ACC112 (cell line): ENCODE results near the gene CHST8.

Experiments used
- H2AFZ ChIP-seq: fragments of 200-600 bp; sonication (generic); one replicate; pipeline ENCODE4 v1.6.0; 2017; ENCODE audit warnings: antibody characterized with exemption, low read length; ENCODE audit not compliant: unreplicated experiment
- H3K27ac ChIP-seq: fragments of 200-600 bp; sonication (generic); 2 replicates; pipeline ENCODE4 v1.5.1; 2014; ENCODE audit warnings: low read depth, mild to moderate bottlenecking, antibody characterized with exemption, low read length, moderate library complexity
- H3K27me3 ChIP-seq: fragments of 200-600 bp; sonication (generic); 2 replicates; pipeline ENCODE4 v1.6.1; 2014; ENCODE audit warnings: mild to moderate bottlenecking, antibody characterized with exemption, low read length, moderate library complexity, mixed read lengths; ENCODE audit not compliant: insufficient read depth
- H3K36me3 ChIP-seq: fragments of 200-600 bp; sonication (generic); 2 replicates; pipeline ENCODE4 v1.6.1; 2016; ENCODE audit warnings: mild to moderate bottlenecking, antibody characterized with exemption, low read length, moderate library complexity, mixed read lengths; ENCODE audit not compliant: insufficient read depth
- H3K4me1 ChIP-seq: fragments of 200-600 bp; sonication (generic); one replicate; pipeline ENCODE4 v1.6.1; 2016; ENCODE audit warnings: low read length, mixed read lengths; ENCODE audit not compliant: insufficient read depth, unreplicated experiment, control insufficient read depth
- H3K4me3 ChIP-seq: fragments of 200-600 bp; sonication (generic); 2 replicates; pipeline ENCODE4 v1.5.1; 2014; ENCODE audit warnings: mild to moderate bottlenecking, low read depth, low read length
- H3K79me2 ChIP-seq: fragments of 200-600 bp; sonication (generic); one replicate; pipeline ENCODE4 v1.6.0; 2016; ENCODE audit warnings: low read length; ENCODE audit not compliant: control insufficient read depth, unreplicated experiment, insufficient read depth

CHST8 gene

GRCh38 chr19:33770107-33770506 lies 148.4 kb downstream of the CHST8 start:
- Histone ChIP-seq H3K27ac (no peak overlapping the region), H2AFZ (no peak overlapping the region), H3K4me3 (no peak overlapping the region), H3K36me3 (no peaks in the 10 kb centered on the region), H3K79me2 (no peaks in the 10 kb centered on the region), H3K4me1 (no peaks in the 10 kb centered on the region), H3K27me3 (peaks cover 5% of the 10 kb centered on the region)

- Histone ChIP-seq H3K4me3 (no peak overlapping the region), H3K79me2 (no peaks in the 10 kb centered on the region), H2AFZ (no peak overlapping the region), H3K36me3 (no peaks in the 10 kb centered on the region), H3K27me3 (peaks cover 5% of the 10 kb centered on the region), H3K27ac (no peak overlapping the region), H3K4me1 (no peaks in the 10 kb centered on the region)
Observed at GRCh38 chr19:33771384-33772101, 149.8 kb downstream of the CHST8 start.

- Histone ChIP-seq H3K4me3 (no peak overlapping the region), H3K36me3 (no peaks in the 10 kb centered on the region), H3K79me2 (no peaks in the 10 kb centered on the region), H3K4me1 (no peaks in the 10 kb centered on the region), H3K27me3 (peaks cover 5% of the 10 kb centered on the region), H3K27ac (no peak overlapping the region), H2AFZ (no peak overlapping the region)
Observed at GRCh38 chr19:33772102-33772857, 150.5 kb downstream of the CHST8 start.

- Histone ChIP-seq H3K36me3 (no peaks in the 10 kb centered on the region), H3K4me1 (no peaks in the 10 kb centered on the region), H2AFZ (no peak overlapping the region), H3K27ac (no peak overlapping the region), H3K27me3 (peaks cover 5% of the 10 kb centered on the region), H3K79me2 (no peaks in the 10 kb centered on the region), H3K4me3 (no peak overlapping the region)
Observed at GRCh38 chr19:33772858-33773180, 151.1 kb downstream of the CHST8 start.

GRCh38 chr19:33773704-33774624 lies 152.2 kb downstream of the CHST8 start:
- no peak overlapping the region for H3K4me3 ChIP-seq
- no peaks in the 10 kb centered on the region for H3K4me1 ChIP-seq
- no peaks in the 10 kb centered on the region for H3K36me3 ChIP-seq
- no peak overlapping the region for H2AFZ ChIP-seq
- H3K27me3 ChIP-seq: peaks cover 10% of the 10 kb centered on the region
- no peaks in the 10 kb centered on the region for H3K79me2 ChIP-seq
- no peak overlapping the region for H3K27ac ChIP-seq

GRCh38 chr19:33774751-33775150 lies 153.0 kb downstream of the CHST8 start:
- H3K4me1 ChIP-seq: no peaks in the 10 kb centered on the region
- no peaks in the 10 kb centered on the region for H3K36me3 ChIP-seq
- H3K79me2 ChIP-seq: no peaks in the 10 kb centered on the region
- H3K27me3 ChIP-seq: peaks cover 13% of the 10 kb centered on the region
- no peak overlapping the region for H3K4me3 ChIP-seq
- no peak overlapping the region for H3K27ac ChIP-seq
- no peak overlapping the region for H2AFZ ChIP-seq

- no peaks in the 10 kb centered on the region for H3K36me3 ChIP-seq
- no peak overlapping the region for H2AFZ ChIP-seq
- H3K27ac ChIP-seq: no peak overlapping the region
- H3K4me3 ChIP-seq: no peak overlapping the region
- H3K79me2 ChIP-seq: no peaks in the 10 kb centered on the region
- no peaks in the 10 kb centered on the region for H3K4me1 ChIP-seq
- peaks cover 24% of the 10 kb centered on the region for H3K27me3 ChIP-seq
Observed at GRCh38 chr19:33775731-33776487, 154.2 kb downstream of the CHST8 start.

- Histone ChIP-seq H3K4me3 (no peak overlapping the region), H3K4me1 (no peaks in the 10 kb centered on the region), H3K27ac (no peak overlapping the region), H2AFZ (no peak overlapping the region), H3K79me2 (no peaks in the 10 kb centered on the region), H3K36me3 (no peaks in the 10 kb centered on the region), H3K27me3 (peaks cover 29% of the 10 kb centered on the region)
Observed at GRCh38 chr19:33777351-33777750, 155.6 kb downstream of the CHST8 start.

GRCh38 chr19:33777753-33778088 lies 156.0 kb downstream of the CHST8 start:
- Histone ChIP-seq H2AFZ (no peak overlapping the region), H3K27me3 (peaks cover 29% of the 10 kb centered on the region), H3K4me1 (no peaks in the 10 kb centered on the region), H3K79me2 (no peaks in the 10 kb centered on the region), H3K36me3 (no peaks in the 10 kb centered on the region), H3K4me3 (no peak overlapping the region), H3K27ac (no peak overlapping the region)

GRCh38 chr19:33778089-33778791 lies 156.5 kb downstream of the CHST8 start:
- Histone ChIP-seq H3K4me1 (no peaks in the 10 kb centered on the region), H3K27ac (no peak overlapping the region), H3K4me3 (no peak overlapping the region), H3K79me2 (no peaks in the 10 kb centered on the region), H3K27me3 (peaks cover 29% of the 10 kb centered on the region), H3K36me3 (no peaks in the 10 kb centered on the region), H2AFZ (no peak overlapping the region)
